ENCODE data around the gene MSL1. TPM values are rescaled to one million over a fixed set of nuclear protein-coding genes. Genes with fewer than 3 reads are reported as not detected.

MSL1 gene
- total RNA-seq, 1 donor from 2014 or later, result 39.8 TPM

DNA sequence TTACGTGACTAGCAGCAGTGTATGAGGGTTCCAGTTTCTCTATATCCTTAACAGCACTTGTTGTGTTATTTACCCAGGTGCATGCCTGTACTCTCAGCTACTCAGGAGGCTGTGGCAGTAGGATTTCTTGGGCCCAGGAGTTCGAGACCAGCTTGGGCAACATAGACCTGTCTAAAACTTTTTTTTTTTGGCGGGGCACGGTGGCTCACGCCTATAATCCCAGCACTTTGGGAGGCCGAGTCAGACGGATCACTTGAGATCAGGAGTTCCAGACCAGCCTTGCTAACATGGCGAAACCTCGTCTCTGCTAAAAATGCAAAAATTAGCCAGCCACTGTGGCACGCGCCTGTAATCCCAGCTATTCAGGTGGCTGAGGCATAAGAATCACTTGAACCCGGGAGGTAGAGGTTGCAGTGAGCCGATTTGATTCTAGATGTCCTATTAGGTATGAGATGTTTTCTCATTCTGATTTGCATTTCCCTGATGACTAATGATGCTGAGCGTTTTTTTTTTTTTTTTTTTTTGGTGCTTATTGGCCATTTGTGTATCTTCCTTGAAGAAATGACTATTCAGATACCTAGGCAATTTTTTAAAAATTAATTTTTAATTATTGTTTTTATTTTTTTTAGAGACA is 31.9 kb downstream of the MSL1 start:
- intact Hi-C loops (cut with micrococcal nuclease), result no loop called here
- Histone ChIP-seq H3K27ac (replicated peaks) (no peak overlapping the region), H3K4me3 (no peak overlapping the region), H3K4me1 (peaks cover 65% of the 10 kb centered on the region), H3K27me3 (ENCODE audit: low read depth) (no peaks in the 10 kb centered on the region), H3K9me3 (replicated peaks) (no peaks in the 10 kb centered on the region), H3K36me3 (peaks cover 67% of the 10 kb centered on the region)
- TF ChIP-seq, protein P1, sequence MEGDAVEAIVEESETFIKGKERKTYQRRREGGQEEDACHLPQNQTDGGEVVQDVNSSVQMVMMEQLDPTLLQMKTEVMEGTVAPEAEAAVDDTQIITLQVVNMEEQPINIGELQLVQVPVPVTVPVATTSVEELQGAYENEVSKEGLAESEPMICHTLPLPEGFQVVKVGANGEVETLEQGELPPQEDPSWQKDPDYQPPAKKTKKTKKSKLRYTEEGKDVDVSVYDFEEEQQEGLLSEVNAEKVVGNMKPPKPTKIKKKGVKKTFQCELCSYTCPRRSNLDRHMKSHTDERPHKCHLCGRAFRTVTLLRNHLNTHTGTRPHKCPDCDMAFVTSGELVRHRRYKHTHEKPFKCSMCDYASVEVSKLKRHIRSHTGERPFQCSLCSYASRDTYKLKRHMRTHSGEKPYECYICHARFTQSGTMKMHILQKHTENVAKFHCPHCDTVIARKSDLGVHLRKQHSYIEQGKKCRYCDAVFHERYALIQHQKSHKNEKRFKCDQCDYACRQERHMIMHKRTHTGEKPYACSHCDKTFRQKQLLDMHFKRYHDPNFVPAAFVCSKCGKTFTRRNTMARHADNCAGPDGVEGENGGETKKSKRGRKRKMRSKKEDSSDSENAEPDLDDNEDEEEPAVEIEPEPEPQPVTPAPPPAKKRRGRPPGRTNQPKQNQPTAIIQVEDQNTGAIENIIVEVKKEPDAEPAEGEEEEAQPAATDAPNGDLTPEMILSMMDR (IDR thresholded peaks at IDR 0.05; ENCODE audit: borderline replicate concordance), result no peak
- DNase-seq, result no peak

GRCh38 chr17:40157973-40158372 is 36.2 kb downstream of the MSL1 start:
- Histone ChIP-seq H3K27ac (replicated peaks) (no peak overlapping the region), H3K9me3 (replicated peaks) (no peaks in the 10 kb centered on the region), H3K4me1 (peaks cover 43% of the 10 kb centered on the region), H3K27me3 (ENCODE audit: low read depth) (no peaks in the 10 kb centered on the region), H3K4me3 (no peak overlapping the region), H3K36me3 (peaks cover 45% of the 10 kb centered on the region)
- DNase-seq, result no peak
- TF ChIP-seq, protein P1 (IDR thresholded peaks at IDR 0.05; ENCODE audit: borderline replicate concordance), result no peak
- intact Hi-C loops (cut with micrococcal nuclease), result no loop called here

DNA sequence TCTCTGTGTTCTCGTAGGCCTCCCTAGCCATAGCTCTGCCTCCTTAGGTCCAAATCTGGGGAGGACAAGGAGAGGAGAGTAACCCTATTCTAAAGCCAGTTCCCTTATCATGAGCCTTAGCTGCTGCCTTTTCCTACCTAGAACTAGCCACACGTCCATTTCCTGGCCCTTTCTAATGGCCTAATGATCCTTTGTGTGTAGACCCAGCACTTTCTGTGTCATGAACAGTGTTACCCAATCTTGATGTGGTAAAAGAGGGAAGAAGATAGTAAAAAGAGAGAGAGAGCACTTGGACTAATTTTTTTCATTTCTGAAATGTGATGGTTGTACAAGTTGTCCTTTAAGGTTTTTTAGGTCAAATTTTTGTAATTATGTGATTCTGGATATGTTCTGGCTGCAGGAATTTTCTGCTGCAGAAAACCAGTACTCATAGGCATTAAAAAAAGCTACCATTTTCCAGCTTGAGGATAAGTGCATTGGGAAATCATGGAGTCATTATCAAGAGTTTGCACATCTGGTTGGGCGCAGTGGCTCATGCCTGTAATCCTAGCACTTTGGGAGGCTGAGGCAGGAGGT is 36.8 kb downstream of the MSL1 start:
- Histone ChIP-seq H3K27me3 (ENCODE audit: low read depth) (no peaks in the 10 kb centered on the region), H3K4me1 (peaks cover 43% of the 10 kb centered on the region), H3K4me3 (no peak overlapping the region), H3K9me3 (replicated peaks) (no peaks in the 10 kb centered on the region), H3K27ac (replicated peaks) (no peak overlapping the region), H3K36me3 (peaks cover 45% of the 10 kb centered on the region)
- intact Hi-C loops (cut with micrococcal nuclease), result no loop called here
- TF ChIP-seq, protein P1 (IDR thresholded peaks at IDR 0.05; ENCODE audit: borderline replicate concordance), result no peak
- no peak for DNase-seq

DNA sequence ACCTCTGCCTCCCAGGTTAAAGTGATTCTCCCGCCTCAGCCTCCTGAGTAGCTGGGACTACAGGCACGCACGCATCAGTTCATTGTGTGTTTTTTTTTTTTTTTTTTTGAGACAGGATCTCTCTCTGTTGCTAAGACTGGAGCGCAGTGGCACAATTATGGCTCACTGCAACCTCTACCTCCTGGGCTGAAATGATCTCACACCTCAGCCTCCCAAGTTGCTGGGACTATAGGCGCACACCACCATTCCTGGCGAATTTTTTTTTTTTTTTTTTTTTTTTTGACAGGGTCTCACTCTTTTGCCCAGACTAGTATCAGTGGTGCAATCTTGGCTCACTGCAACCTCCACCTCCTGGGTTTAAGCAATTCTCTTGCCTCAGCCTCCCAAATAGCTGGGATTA is 37.7 kb downstream of the MSL1 start:
- Histone ChIP-seq H3K27ac (replicated peaks) (no peak overlapping the region), H3K36me3 (peaks cover 45% of the 10 kb centered on the region), H3K4me3 (no peak overlapping the region), H3K9me3 (replicated peaks) (no peaks in the 10 kb centered on the region), H3K4me1 (peaks cover 42% of the 10 kb centered on the region), H3K27me3 (ENCODE audit: low read depth) (no peaks in the 10 kb centered on the region)
- TF ChIP-seq, protein P1 (IDR thresholded peaks at IDR 0.05; ENCODE audit: borderline replicate concordance), result no peak
- DNase-seq, result no peak
- intact Hi-C loops (cut with micrococcal nuclease), result no loop called here

GRCh38 chr17:40167685-40168261 is 46.0 kb downstream of the MSL1 start:
- no peaks in the 10 kb centered on the region for H3K9me3 ChIP-seq (replicated peaks)
- no peak for DNase-seq
- peak overlapping the region; percentile 57 for H3K27ac ChIP-seq (replicated peaks)
- no peak overlapping the region for H3K4me3 ChIP-seq
- H3K36me3 ChIP-seq, result peaks cover 100% of the 10 kb centered on the region
- TF ChIP-seq, protein P1 (IDR thresholded peaks at IDR 0.05; ENCODE audit: borderline replicate concordance), result no peak
- H3K27me3 ChIP-seq (ENCODE audit: low read depth), result no peaks in the 10 kb centered on the region
- intact Hi-C loops (cut with micrococcal nuclease), result loop anchor here (5.0 kb wide), 1 partner anchor 155 kb away; no protein-coding TSS in a partner anchor
- H3K4me1 ChIP-seq, result peaks cover 13% of the 10 kb centered on the region
